ENCODE data around the gene WASF3. TPM values are rescaled to one million over a fixed set of nuclear protein-coding genes. Genes with fewer than 3 reads are reported as not detected.

Gene WASF3
- total and polyA plus RNA-seq, 10 of the 15 experiments (the other 5 are each of a cell fraction or from before 2014, with no cell fraction given), result under 0.01 to 0.10 (median 0.01) TPM; not detected in 7

DNA sequence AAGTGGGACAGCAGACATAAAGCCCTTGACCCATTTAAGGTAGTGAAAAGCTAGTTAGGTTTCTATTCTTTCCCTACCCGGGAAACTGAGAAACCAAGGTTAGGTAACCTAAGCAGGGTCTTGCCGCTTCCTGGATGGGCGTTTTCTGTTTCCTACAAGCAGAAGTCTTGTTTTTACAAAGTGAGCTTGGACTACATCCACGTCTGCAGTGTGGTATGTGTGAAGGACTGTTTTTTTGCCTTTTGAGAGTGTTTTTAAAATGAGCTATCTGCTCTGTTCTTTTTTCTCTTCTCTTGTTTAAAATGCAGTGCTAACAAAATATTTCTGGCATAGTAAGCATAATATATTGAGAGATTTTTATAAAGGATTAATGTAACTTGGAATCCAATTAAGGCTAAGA lies 153.7 kb downstream of the WASF3 start:
- Histone ChIP-seq H3K79me2 (ENCODE audit: control insufficient read depth, insufficient read depth, low read length) (no peaks in the 10 kb centered on the region), H2AFZ (ENCODE audit: control insufficient read depth, low read depth, low read length) (no peak overlapping the region), H3K4me3 (no peak overlapping the region), H3K27ac (ENCODE audit: control insufficient read depth, insufficient read depth) (no peak overlapping the region), H3K36me3 (ENCODE audit: control insufficient read depth in 2 of 2, insufficient read depth in 2 of 2, low read length in 1 of 2) (no peaks in the 10 kb centered on the region), H4K20me1 (ENCODE audit: control insufficient read depth, insufficient read depth) (no peaks in the 10 kb centered on the region), H3K4me1 (ENCODE audit: control insufficient read depth, insufficient read depth, low read length) (no peaks in the 10 kb centered on the region), H3K9me3 (replicated peaks; ENCODE audit: control insufficient read depth, insufficient read depth, low read length) (no peaks in the 10 kb centered on the region), H3K4me2 (ENCODE audit: control insufficient read depth, insufficient read depth) (no peak overlapping the region), H3K9ac (ENCODE audit: control insufficient read depth, insufficient read depth, low read length) (no peak overlapping the region), H3K27me3 (replicated peaks in 1 of 2; ENCODE audit: control insufficient read depth in 2 of 2, insufficient read depth in 2 of 2, low read length in 1 of 2) (no peaks in the 10 kb centered on the region)
- in situ Hi-C loops (cut with MboI), result no loop called here
- WGBS (ENCODE audit: insufficient coverage, insufficient replicate concordance, low lambda C conversion rate, missing lambda C conversion rate), result 6% methylated on average over 4 of the region's 4 CpGs
- ATAC-seq (no peak), DNase-seq (ENCODE audit: low read depth, low spot score) (no peak), FAIRE-seq (no peak)
- ChIA-PET RAD21 (ENCODE audit: unreplicated experiment) (interaction anchor here (0.7 kb wide), 1 partner anchor 49 kb away, joined by 3 read pairs; no protein-coding TSS in a partner anchor), SMC1A (ENCODE audit: uncharacterized antibody, unreplicated experiment) (no interaction called here), CTCF (interaction anchor here (1.2 kb wide), 2 partner anchors 13 to 219 kb away, joined by 4 read pairs; no protein-coding TSS in a partner anchor), POLR2A (no interaction called here)
- TF ChIP-seq, protein P1, sequence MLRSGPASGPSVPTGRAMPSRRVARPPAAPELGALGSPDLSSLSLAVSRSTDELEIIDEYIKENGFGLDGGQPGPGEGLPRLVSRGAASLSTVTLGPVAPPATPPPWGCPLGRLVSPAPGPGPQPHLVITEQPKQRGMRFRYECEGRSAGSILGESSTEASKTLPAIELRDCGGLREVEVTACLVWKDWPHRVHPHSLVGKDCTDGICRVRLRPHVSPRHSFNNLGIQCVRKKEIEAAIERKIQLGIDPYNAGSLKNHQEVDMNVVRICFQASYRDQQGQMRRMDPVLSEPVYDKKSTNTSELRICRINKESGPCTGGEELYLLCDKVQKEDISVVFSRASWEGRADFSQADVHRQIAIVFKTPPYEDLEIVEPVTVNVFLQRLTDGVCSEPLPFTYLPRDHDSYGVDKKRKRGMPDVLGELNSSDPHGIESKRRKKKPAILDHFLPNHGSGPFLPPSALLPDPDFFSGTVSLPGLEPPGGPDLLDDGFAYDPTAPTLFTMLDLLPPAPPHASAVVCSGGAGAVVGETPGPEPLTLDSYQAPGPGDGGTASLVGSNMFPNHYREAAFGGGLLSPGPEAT (IDR thresholded peaks at IDR 0.05; ENCODE audit: low read depth), result no peak
- TF ChIP-seq BRCA1 (IDR thresholded peaks at IDR 0.05; ENCODE audit: low read depth, low read length), result no peak
- TF ChIP-seq IKZF1 (conservative IDR thresholded peaks at IDR 0.05), result no peak
- no peak for TF ChIP-seq POLR2A (IDR thresholded peaks at IDR 0.05; ENCODE audit: low read depth, low read length)
- TF ChIP-seq EZH2 (IDR thresholded peaks at IDR 0.05; ENCODE audit: borderline replicate concordance, control insufficient read depth, low read depth, low read length), result no peak
- BruUV-seq (replicated peaks), result no TSS peak
- intact Hi-C loops (cut with micrococcal nuclease; ENCODE audit: unreplicated experiment), result no loop called here

DNA sequence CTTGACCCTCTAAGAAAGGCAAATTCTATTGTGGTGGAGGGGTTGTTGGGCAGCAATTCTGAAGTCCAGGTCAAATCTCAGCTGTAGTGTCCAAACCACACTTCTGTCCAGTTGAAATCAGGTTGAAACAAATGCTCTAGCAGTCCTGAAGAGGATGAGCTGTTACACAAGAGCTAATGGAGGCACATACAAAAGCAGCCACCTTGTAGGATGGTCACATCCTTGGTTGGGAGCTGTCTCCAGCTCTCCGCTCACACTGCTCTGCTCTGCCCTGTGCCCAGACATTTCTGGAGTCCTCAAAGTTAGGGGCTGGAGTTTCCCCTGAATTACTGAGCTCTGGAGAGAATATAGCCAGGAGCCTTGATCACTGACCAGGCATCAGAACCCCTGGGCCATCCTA lies 155.9 kb downstream of the WASF3 start:
- Histone ChIP-seq H3K27ac (ENCODE audit: control insufficient read depth, insufficient read depth) (no peak overlapping the region), H3K36me3 (ENCODE audit: control insufficient read depth in 2 of 2, insufficient read depth in 2 of 2, low read length in 1 of 2) (no peaks in the 10 kb centered on the region), H3K9ac (ENCODE audit: control insufficient read depth, insufficient read depth, low read length) (no peak overlapping the region), H3K4me2 (ENCODE audit: control insufficient read depth, insufficient read depth) (no peak overlapping the region), H3K9me3 (replicated peaks; ENCODE audit: control insufficient read depth, insufficient read depth, low read length) (no peaks in the 10 kb centered on the region), H3K4me1 (ENCODE audit: control insufficient read depth, insufficient read depth, low read length) (no peaks in the 10 kb centered on the region), H3K27me3 (replicated peaks in 1 of 2; ENCODE audit: control insufficient read depth in 2 of 2, insufficient read depth in 2 of 2, low read length in 1 of 2) (no peaks in the 10 kb centered on the region), H3K79me2 (ENCODE audit: control insufficient read depth, insufficient read depth, low read length) (no peaks in the 10 kb centered on the region), H3K4me3 (no peak overlapping the region), H2AFZ (ENCODE audit: control insufficient read depth, low read depth, low read length) (no peak overlapping the region), H4K20me1 (ENCODE audit: control insufficient read depth, insufficient read depth) (no peaks in the 10 kb centered on the region)
- CTCF ChIA-PET, result interaction anchor here (1.5 to 1.6 kb wide), 2 partner anchors 11 to 15 kb away, joined by 3 read pairs; no protein-coding TSS in a partner anchor
- DNase-seq (ENCODE audit: low read depth, low spot score), result no peak
- FAIRE-seq, result no peak
- intact Hi-C loops (cut with micrococcal nuclease; ENCODE audit: unreplicated experiment) (no loop called here), in situ Hi-C loops (cut with MboI) (no loop called here)
- SMC1A ChIA-PET (ENCODE audit: uncharacterized antibody, unreplicated experiment), result no interaction called here
- BruUV-seq (replicated peaks), result no TSS peak
- 0% methylated on average over 1 of the region's 1 CpG for WGBS (ENCODE audit: insufficient coverage, insufficient replicate concordance, low lambda C conversion rate, missing lambda C conversion rate)
- POLR2A ChIA-PET, result no interaction called here
- RAD21 ChIA-PET (ENCODE audit: unreplicated experiment), result no interaction called here
- ATAC-seq, result no peak
- TF ChIP-seq, protein P2, sequence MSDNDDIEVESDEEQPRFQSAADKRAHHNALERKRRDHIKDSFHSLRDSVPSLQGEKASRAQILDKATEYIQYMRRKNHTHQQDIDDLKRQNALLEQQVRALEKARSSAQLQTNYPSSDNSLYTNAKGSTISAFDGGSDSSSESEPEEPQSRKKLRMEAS (IDR thresholded peaks at IDR 0.05; ENCODE audit: low read depth, low read length), result no peak
- no peak for TF ChIP-seq EGR1 (IDR thresholded peaks at IDR 0.05; ENCODE audit: borderline replicate concordance in 1 of 2, low read depth in 2 of 2, low read length in 2 of 2)
- TF ChIP-seq EZH2 (IDR thresholded peaks at IDR 0.05; ENCODE audit: borderline replicate concordance, control insufficient read depth, low read depth, low read length), result no peak
- TF ChIP-seq, protein P3, sequence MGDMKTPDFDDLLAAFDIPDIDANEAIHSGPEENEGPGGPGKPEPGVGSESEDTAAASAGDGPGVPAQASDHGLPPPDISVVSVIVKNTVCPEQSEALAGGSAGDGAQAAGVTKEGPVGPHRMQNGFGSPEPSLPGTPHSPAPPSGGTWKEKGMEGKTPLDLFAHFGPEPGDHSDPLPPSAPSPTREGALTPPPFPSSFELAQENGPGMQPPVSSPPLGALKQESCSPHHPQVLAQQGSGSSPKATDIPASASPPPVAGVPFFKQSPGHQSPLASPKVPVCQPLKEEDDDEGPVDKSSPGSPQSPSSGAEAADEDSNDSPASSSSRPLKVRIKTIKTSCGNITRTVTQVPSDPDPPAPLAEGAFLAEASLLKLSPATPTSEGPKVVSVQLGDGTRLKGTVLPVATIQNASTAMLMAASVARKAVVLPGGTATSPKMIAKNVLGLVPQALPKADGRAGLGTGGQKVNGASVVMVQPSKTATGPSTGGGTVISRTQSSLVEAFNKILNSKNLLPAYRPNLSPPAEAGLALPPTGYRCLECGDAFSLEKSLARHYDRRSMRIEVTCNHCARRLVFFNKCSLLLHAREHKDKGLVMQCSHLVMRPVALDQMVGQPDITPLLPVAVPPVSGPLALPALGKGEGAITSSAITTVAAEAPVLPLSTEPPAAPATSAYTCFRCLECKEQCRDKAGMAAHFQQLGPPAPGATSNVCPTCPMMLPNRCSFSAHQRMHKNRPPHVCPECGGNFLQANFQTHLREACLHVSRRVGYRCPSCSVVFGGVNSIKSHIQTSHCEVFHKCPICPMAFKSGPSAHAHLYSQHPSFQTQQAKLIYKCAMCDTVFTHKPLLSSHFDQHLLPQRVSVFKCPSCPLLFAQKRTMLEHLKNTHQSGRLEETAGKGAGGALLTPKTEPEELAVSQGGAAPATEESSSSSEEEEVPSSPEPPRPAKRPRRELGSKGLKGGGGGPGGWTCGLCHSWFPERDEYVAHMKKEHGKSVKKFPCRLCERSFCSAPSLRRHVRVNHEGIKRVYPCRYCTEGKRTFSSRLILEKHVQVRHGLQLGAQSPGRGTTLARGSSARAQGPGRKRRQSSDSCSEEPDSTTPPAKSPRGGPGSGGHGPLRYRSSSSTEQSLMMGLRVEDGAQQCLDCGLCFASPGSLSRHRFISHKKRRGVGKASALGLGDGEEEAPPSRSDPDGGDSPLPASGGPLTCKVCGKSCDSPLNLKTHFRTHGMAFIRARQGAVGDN (IDR thresholded peaks at IDR 0.05), result no peak
